Hepatocyte (in vitro differentiated cells): Measurements from ENCODE around the gene KIF2A.

Experiments
- CTCF ChIP-seq: fragments of 200-600 bp; sonication (generic); IDR thresholded peaks from 2 replicates; pipeline ENCODE4 v1.5.1; 2016; ENCODE audit warnings: antibody characterized with exemption, mild to moderate bottlenecking; ENCODE audit not compliant: poor library complexity
- EZH2 ChIP-seq: fragments of 200-600 bp; sonication (generic); IDR thresholded peaks from 2 replicates; pipeline ENCODE4 v1.6.1; 2016; ENCODE audit warnings: antibody characterized with exemption, mild to moderate bottlenecking, borderline replicate concordance

- TF ChIP-seq CTCF, result no peak
- TF ChIP-seq EZH2, result no peak
Measured at GRCh38 chr5:62348723-62349481, 42.9 kb downstream of the KIF2A start.
